ENCODE results near the gene ITIH3.

ITIH3 gene

GRCh38 chr3:52779837-52780585, 14.6 kb upstream of the ITIH3 start:
- no peak for DNase-seq
- H3K27me3 ChIP-seq (replicated peaks; ENCODE audit: control insufficient read depth, insufficient read depth, low read length, poor library complexity, severe bottlenecking) = no peaks in the 10 kb centered on the region
- H3K27ac ChIP-seq (ENCODE audit: insufficient read depth, low read length, poor library complexity, severe bottlenecking) = no peak overlapping the region
- no peaks in the 10 kb centered on the region for H3K4me1 ChIP-seq (ENCODE audit: control insufficient read depth, insufficient read depth, low read length, poor library complexity, severe bottlenecking)
- H3K4me3 ChIP-seq (ENCODE audit: insufficient read depth, low read depth, low read length, poor library complexity, severe bottlenecking) = no peak overlapping the region
- H3K9me3 ChIP-seq (ENCODE audit: control insufficient read depth, low read length) = no peaks in the 10 kb centered on the region
- H3K36me3 ChIP-seq (ENCODE audit: control insufficient read depth, insufficient read depth, low read length) = no peaks in the 10 kb centered on the region

- Histone ChIP-seq H3K4me1 (ENCODE audit: control insufficient read depth, insufficient read depth, low read length, poor library complexity, severe bottlenecking) (no peaks in the 10 kb centered on the region), H3K36me3 (ENCODE audit: control insufficient read depth, insufficient read depth, low read length) (no peaks in the 10 kb centered on the region), H3K27ac (ENCODE audit: insufficient read depth, low read length, poor library complexity, severe bottlenecking) (no peak overlapping the region), H3K4me3 (ENCODE audit: insufficient read depth, low read depth, low read length, poor library complexity, severe bottlenecking) (no peak overlapping the region), H3K9me3 (ENCODE audit: control insufficient read depth, low read length) (no peaks in the 10 kb centered on the region), H3K27me3 (replicated peaks; ENCODE audit: control insufficient read depth, insufficient read depth, low read length, poor library complexity, severe bottlenecking) (no peaks in the 10 kb centered on the region)
- no peak for DNase-seq
These were observed 12.9 kb upstream of the ITIH3 start for GRCh38 chr3:52781741-52782140.

DNA sequence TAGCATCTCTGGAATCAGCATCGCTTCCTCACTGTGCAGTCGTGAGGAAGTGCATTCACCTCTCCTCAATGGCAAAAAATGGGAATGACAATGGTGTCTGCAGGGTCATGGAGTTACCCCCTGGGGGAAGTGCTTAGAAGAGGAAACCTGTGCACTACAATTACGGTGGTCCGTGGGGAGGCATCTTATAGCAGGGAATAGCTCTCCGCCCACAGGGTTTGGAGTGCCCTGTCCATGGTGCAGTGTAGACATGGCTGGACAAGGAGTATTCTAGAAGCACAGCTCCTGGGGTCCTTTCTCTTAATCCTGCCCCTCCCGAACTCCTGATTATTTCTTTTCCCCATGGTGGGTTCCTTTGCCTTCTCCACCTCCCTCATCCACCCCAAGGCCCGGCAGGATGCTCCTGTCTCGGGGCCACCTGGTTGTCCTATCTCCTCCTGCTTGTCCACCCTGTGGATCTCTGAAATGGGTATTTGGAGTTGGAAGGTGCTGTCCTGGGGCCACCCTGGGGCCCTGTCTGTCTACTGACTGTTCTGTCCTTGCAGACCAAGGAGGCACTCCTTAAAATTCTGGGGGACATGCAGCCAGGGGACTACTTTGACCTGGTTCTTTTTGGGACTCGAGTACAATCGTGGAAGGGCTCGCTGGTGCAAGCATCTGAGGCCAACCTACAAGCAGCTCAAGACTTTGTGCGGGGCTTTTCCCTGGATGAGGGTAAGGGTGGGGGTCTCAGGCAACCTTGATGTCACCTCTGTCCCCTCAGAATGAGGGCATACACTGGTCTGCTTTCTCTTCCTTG, 12.0 kb upstream of the ITIH3 start:
- no peak for DNase-seq
- no peak overlapping the region for H3K27ac ChIP-seq (ENCODE audit: insufficient read depth, low read length, poor library complexity, severe bottlenecking)
- no peak overlapping the region for H3K4me3 ChIP-seq (ENCODE audit: insufficient read depth, low read depth, low read length, poor library complexity, severe bottlenecking)
- no peaks in the 10 kb centered on the region for H3K36me3 ChIP-seq (ENCODE audit: control insufficient read depth, insufficient read depth, low read length)
- no peaks in the 10 kb centered on the region for H3K4me1 ChIP-seq (ENCODE audit: control insufficient read depth, insufficient read depth, low read length, poor library complexity, severe bottlenecking)
- no peaks in the 10 kb centered on the region for H3K27me3 ChIP-seq (replicated peaks; ENCODE audit: control insufficient read depth, insufficient read depth, low read length, poor library complexity, severe bottlenecking)
- no peaks in the 10 kb centered on the region for H3K9me3 ChIP-seq (ENCODE audit: control insufficient read depth, low read length)

DNA sequence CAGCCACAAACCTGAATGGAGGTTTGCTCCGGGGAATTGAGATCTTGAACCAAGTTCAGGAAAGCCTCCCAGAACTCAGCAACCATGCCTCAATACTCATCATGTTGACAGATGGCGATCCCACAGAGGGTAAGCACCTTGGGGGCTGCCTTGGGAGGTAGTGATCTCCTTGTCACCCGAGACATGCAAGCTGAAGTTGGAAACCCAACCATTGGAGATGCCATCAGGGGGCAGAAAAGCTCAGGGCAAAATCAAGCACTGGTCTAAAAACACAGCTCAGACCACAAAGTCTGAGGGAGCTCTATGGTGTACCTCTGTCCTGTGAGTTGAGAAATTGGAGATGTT, 11.4 kb upstream of the ITIH3 start:
- Histone ChIP-seq H3K9me3 (ENCODE audit: control insufficient read depth, low read length) (no peaks in the 10 kb centered on the region), H3K27me3 (replicated peaks; ENCODE audit: control insufficient read depth, insufficient read depth, low read length, poor library complexity, severe bottlenecking) (no peaks in the 10 kb centered on the region), H3K4me1 (ENCODE audit: control insufficient read depth, insufficient read depth, low read length, poor library complexity, severe bottlenecking) (no peaks in the 10 kb centered on the region), H3K36me3 (ENCODE audit: control insufficient read depth, insufficient read depth, low read length) (no peaks in the 10 kb centered on the region), H3K27ac (ENCODE audit: insufficient read depth, low read length, poor library complexity, severe bottlenecking) (no peak overlapping the region), H3K4me3 (ENCODE audit: insufficient read depth, low read depth, low read length, poor library complexity, severe bottlenecking) (no peak overlapping the region)
- DNase-seq = no peak

- H3K27me3 ChIP-seq (replicated peaks; ENCODE audit: control insufficient read depth, insufficient read depth, low read length, poor library complexity, severe bottlenecking) = no peaks in the 10 kb centered on the region
- no peak overlapping the region for H3K27ac ChIP-seq (ENCODE audit: insufficient read depth, low read length, poor library complexity, severe bottlenecking)
- H3K36me3 ChIP-seq (ENCODE audit: control insufficient read depth, insufficient read depth, low read length) = no peaks in the 10 kb centered on the region
- DNase-seq = no peak
- H3K4me1 ChIP-seq (ENCODE audit: control insufficient read depth, insufficient read depth, low read length, poor library complexity, severe bottlenecking) = no peaks in the 10 kb centered on the region
- H3K4me3 ChIP-seq (ENCODE audit: insufficient read depth, low read depth, low read length, poor library complexity, severe bottlenecking) = no peak overlapping the region
- no peaks in the 10 kb centered on the region for H3K9me3 ChIP-seq (ENCODE audit: control insufficient read depth, low read length)
These were observed 10.5 kb upstream of the ITIH3 start for GRCh38 chr3:52784021-52784621.

GRCh38 chr3:52784931-52785590, 9.5 kb upstream of the ITIH3 start:
- H3K27me3 ChIP-seq (replicated peaks; ENCODE audit: control insufficient read depth, insufficient read depth, low read length, poor library complexity, severe bottlenecking) = no peaks in the 10 kb centered on the region

DNA sequence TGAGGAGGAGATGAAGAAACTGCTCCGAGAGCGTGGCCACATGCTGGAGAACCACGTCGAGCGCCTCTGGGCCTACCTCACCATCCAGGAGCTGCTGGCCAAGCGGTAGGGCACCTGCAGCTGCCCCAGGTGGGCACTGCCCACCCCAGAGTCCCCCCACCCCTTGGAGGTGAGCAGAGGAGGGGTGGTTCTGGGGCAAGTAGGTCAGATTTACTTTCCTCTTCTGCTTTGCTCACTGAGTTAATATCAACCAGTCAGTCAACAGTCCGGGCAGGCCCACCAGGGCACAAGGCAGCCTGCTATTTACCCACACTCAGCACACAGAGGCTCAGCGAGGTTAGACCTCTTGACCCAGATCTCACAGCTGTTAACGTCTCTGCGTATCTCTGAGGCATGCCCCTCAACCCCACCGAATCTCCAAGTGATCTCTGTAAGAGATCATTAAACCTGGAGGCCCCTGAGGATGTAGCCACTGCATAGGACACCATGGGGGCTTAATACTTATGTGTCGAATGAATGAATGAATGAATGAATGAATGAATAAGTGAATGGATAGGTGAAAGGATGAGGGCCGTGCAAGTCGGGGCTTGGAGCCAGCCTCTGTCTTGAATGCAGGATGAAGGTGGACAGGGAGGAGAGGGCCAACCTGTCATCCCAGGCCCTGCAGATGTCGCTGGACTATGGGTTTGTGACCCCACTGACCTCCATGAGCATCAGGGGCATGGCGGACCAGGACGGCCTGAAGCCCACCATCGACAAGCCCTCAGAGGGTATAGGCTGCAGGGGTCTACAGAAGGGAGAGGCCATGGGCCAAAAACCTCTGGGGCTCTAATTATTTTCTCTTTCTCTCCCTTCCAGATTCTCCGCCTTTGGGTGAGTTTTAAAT, 8.0 kb upstream of the ITIH3 start:
- DNase-seq = no peak
- Histone ChIP-seq H3K36me3 (ENCODE audit: control insufficient read depth, insufficient read depth, low read length) (no peaks in the 10 kb centered on the region), H3K9me3 (ENCODE audit: control insufficient read depth, low read length) (no peaks in the 10 kb centered on the region), H3K4me1 (ENCODE audit: control insufficient read depth, insufficient read depth, low read length, poor library complexity, severe bottlenecking) (no peaks in the 10 kb centered on the region), H3K4me3 (ENCODE audit: insufficient read depth, low read depth, low read length, poor library complexity, severe bottlenecking) (no peak overlapping the region), H3K27ac (ENCODE audit: insufficient read depth, low read length, poor library complexity, severe bottlenecking) (no peak overlapping the region), H3K27me3 (replicated peaks; ENCODE audit: control insufficient read depth, insufficient read depth, low read length, poor library complexity, severe bottlenecking) (no peaks in the 10 kb centered on the region)

More at GRCh38 chr3:52784931-52785590, 9.5 kb upstream of the ITIH3 start:
- no peaks in the 10 kb centered on the region for H3K36me3 ChIP-seq (ENCODE audit: control insufficient read depth, insufficient read depth, low read length)
- H3K4me3 ChIP-seq (ENCODE audit: insufficient read depth, low read depth, low read length, poor library complexity, severe bottlenecking) = no peak overlapping the region
- DNase-seq = no peak
- no peak overlapping the region for H3K27ac ChIP-seq (ENCODE audit: insufficient read depth, low read length, poor library complexity, severe bottlenecking)
- H3K9me3 ChIP-seq (ENCODE audit: control insufficient read depth, low read length) = no peaks in the 10 kb centered on the region
- no peaks in the 10 kb centered on the region for H3K4me1 ChIP-seq (ENCODE audit: control insufficient read depth, insufficient read depth, low read length, poor library complexity, severe bottlenecking)

GRCh38 chr3:52787246-52787645, 7.3 kb upstream of the ITIH3 start:
- H3K4me3 ChIP-seq (ENCODE audit: insufficient read depth, low read depth, low read length, poor library complexity, severe bottlenecking) = no peak overlapping the region
- no peaks in the 10 kb centered on the region for H3K4me1 ChIP-seq (ENCODE audit: control insufficient read depth, insufficient read depth, low read length, poor library complexity, severe bottlenecking)
- H3K9me3 ChIP-seq (ENCODE audit: control insufficient read depth, low read length) = no peaks in the 10 kb centered on the region
- no peak overlapping the region for H3K27ac ChIP-seq (ENCODE audit: insufficient read depth, low read length, poor library complexity, severe bottlenecking)
- H3K36me3 ChIP-seq (ENCODE audit: control insufficient read depth, insufficient read depth, low read length) = no peaks in the 10 kb centered on the region
- no peak for DNase-seq
- H3K27me3 ChIP-seq (replicated peaks; ENCODE audit: control insufficient read depth, insufficient read depth, low read length, poor library complexity, severe bottlenecking) = no peaks in the 10 kb centered on the region
